Measurements from ENCODE around the gene THEM4. TPM values are rescaled to one million over a fixed set of nuclear protein-coding genes. Genes with fewer than 3 reads are reported as not detected.

The THEM4 gene
- total and polyA plus RNA-seq, 3 donors from 2014 or later, result 33.5 to 42.0 (median 35.0) TPM

DNA sequence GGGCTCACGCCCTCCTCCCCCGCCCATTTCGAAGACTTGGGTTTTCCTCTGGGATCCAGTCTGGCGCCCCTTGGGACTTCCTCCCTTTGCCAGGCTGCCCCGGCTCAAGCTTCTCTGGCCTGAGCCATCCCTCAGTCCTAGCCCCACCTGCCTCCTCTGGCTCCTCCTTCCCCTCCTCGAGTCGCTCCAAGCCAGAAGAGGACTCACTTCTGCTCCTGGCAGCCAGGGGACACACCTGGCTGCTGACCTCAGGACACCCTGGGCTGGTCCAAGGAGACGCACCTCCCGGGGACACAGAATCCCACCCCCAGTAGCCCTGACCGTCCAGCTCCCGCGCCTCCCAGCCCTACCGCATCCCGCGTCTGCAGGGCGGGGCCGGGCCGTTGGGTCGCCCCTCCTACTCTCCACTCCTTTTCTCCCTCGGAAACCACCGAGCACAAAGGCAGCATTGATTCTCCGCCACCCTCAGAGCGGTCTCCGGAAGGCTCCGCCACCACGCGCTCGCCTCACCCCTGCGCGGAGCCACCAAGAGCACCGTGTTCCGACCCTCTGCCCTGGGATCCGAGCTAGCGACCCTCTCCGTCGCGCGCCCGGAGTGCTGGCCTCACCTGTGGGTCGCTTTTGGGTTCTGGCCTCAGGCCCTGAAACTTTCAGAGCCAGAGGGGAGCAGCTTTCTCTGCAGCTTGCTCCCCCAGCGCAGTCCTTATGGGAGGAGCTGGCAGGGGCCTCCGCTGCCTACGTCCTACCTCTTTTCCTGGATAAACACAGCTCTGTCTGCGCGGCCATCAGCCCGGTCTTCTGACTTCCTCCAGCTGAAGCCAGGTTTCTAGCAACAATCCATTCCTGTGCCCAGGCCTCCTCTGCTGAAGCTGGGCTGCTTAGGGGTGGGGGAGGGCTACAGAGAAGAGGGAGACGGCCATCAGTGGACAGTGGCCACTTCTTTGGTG, 69.6 kb downstream of the THEM4 start, which contains the start of gene C2CD4D:
C2CD4D (minus strand) TSS at position 364 of the 947 bp plus-strand sequence. CDS start 831 bp downstream, outside the sequence.
- intact Hi-C loops (cut with DNase I; ENCODE audit: low total_unique reads), result no loop called here
- H3K36me3 ChIP-seq (ENCODE audit: low read depth, missing control alignments), result no peaks in the 10 kb centered on the region
- WGBS, 2 donors, result 15 to 48% methylated on average over 22 to 47 of the region's 47 CpGs
- peaks cover 9% of the 10 kb centered on the region for H3K4me1 ChIP-seq
- H3K4me3 ChIP-seq, result peak within 1 kb of the TSS; percentile 56 to 58
- H3K27me3 ChIP-seq, result no peaks in the 10 kb centered on the region
- peak within 1 kb of the TSS; percentile 14 to 41 for H3K27ac ChIP-seq
- no peaks in the 10 kb centered on the region for H3K9me3 ChIP-seq
- peak; percentile 85 for DNase-seq
- peak; percentile 5 for TF ChIP-seq POLR2A (IDR thresholded peaks at IDR 0.05)
- TF ChIP-seq, protein P1, sequence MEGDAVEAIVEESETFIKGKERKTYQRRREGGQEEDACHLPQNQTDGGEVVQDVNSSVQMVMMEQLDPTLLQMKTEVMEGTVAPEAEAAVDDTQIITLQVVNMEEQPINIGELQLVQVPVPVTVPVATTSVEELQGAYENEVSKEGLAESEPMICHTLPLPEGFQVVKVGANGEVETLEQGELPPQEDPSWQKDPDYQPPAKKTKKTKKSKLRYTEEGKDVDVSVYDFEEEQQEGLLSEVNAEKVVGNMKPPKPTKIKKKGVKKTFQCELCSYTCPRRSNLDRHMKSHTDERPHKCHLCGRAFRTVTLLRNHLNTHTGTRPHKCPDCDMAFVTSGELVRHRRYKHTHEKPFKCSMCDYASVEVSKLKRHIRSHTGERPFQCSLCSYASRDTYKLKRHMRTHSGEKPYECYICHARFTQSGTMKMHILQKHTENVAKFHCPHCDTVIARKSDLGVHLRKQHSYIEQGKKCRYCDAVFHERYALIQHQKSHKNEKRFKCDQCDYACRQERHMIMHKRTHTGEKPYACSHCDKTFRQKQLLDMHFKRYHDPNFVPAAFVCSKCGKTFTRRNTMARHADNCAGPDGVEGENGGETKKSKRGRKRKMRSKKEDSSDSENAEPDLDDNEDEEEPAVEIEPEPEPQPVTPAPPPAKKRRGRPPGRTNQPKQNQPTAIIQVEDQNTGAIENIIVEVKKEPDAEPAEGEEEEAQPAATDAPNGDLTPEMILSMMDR (IDR thresholded peaks at IDR 0.05), result no peak

DNA sequence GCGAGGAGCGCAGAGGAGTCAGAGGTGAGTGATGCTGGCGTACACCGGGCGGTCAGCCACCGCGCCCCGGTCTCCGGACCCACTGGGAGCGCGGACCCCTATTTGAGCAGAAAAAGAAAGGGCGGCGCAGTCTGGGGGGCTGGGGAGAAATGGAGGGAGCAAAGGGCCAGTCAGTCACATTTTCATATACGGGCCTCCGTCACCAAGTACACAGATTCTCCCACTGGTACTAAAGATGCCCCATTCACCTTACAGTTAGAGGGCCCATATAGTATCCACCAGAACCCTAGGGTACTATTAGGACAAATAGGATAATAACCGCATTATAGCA, 70.3 kb downstream of the THEM4 start:
- Histone ChIP-seq H3K4me1 (peaks cover 9% of the 10 kb centered on the region), H3K27me3 (no peaks in the 10 kb centered on the region), H3K36me3 (ENCODE audit: low read depth, missing control alignments) (no peaks in the 10 kb centered on the region), H3K4me3 (peak overlapping the region; percentile 56 to 58), H3K9me3 (no peaks in the 10 kb centered on the region), H3K27ac (peak overlapping the region in 1 of 2 donors; percentile 41)
- WGBS, 2 donors, result 26 to 33% methylated on average over 12 to 16 of the region's 16 CpGs
- no peak for DNase-seq
- TF ChIP-seq, protein P1 (IDR thresholded peaks at IDR 0.05), result no peak
- TF ChIP-seq POLR2A (IDR thresholded peaks at IDR 0.05), result no peak
- intact Hi-C loops (cut with DNase I; ENCODE audit: low total_unique reads), result no loop called here

- Histone ChIP-seq H3K4me3 (peak overlapping the region; percentile 56 to 58), H3K27me3 (no peaks in the 10 kb centered on the region), H3K27ac (peak overlapping the region in 1 of 2 donors; percentile 41), H3K4me1 (peaks cover 9% of the 10 kb centered on the region), H3K9me3 (no peaks in the 10 kb centered on the region), H3K36me3 (ENCODE audit: low read depth, missing control alignments) (no peaks in the 10 kb centered on the region)
- no peak for TF ChIP-seq POLR2A (IDR thresholded peaks at IDR 0.05)
- TF ChIP-seq, protein P1 (IDR thresholded peaks at IDR 0.05), result peak in 1 of 3 experiments; percentile 7
- 8 to 10% methylated on average over 6 to 92 of the region's 117 CpGs for WGBS, 2 donors
- DNase-seq, result peak; percentile 31
- intact Hi-C loops (cut with DNase I; ENCODE audit: low total_unique reads), result no loop called here
Observed at GRCh38 chr1:151838222-151839081, 70.9 kb downstream of the THEM4 start.

- Histone ChIP-seq H3K4me3 (peak overlapping the region; percentile 56 to 58), H3K27ac (peak overlapping the region in 1 of 2 donors; percentile 41), H3K27me3 (no peaks in the 10 kb centered on the region), H3K9me3 (no peaks in the 10 kb centered on the region), H3K4me1 (peaks cover 9% of the 10 kb centered on the region), H3K36me3 (ENCODE audit: low read depth, missing control alignments) (no peaks in the 10 kb centered on the region)
- intact Hi-C loops (cut with DNase I; ENCODE audit: low total_unique reads), result no loop called here
- TF ChIP-seq POLR2A (IDR thresholded peaks at IDR 0.05), result no peak
- TF ChIP-seq, protein P1 (IDR thresholded peaks at IDR 0.05), result no peak
- DNase-seq, result no peak
- WGBS, 2 donors, result 20 to 26% methylated on average over 10 to 14 of the region's 26 CpGs
Observed at GRCh38 chr1:151837884-151838221, 71.5 kb downstream of the THEM4 start.

All from testis (tissue), 3 donors.